Skin of body (tissue), 2 donors: ENCODE data around the gene ARVCF. TPM values are rescaled to one million over a fixed set of nuclear protein-coding genes. Genes with fewer than 3 reads are reported as not detected.

Source experiments
- DNase-seq: peaks from one replicate; lab custom pipeline; 2025; lab: John Stamatoyannopoulos, UW
- total RNA-seq: library from RNA; depleted of rRNA; stranded (reverse); fragments of >200 nt; gene quantifications from one replicate; pipeline ENCODE4 v1.2.3, GENCODE V29; 2014

Gene ARVCF, protein sequence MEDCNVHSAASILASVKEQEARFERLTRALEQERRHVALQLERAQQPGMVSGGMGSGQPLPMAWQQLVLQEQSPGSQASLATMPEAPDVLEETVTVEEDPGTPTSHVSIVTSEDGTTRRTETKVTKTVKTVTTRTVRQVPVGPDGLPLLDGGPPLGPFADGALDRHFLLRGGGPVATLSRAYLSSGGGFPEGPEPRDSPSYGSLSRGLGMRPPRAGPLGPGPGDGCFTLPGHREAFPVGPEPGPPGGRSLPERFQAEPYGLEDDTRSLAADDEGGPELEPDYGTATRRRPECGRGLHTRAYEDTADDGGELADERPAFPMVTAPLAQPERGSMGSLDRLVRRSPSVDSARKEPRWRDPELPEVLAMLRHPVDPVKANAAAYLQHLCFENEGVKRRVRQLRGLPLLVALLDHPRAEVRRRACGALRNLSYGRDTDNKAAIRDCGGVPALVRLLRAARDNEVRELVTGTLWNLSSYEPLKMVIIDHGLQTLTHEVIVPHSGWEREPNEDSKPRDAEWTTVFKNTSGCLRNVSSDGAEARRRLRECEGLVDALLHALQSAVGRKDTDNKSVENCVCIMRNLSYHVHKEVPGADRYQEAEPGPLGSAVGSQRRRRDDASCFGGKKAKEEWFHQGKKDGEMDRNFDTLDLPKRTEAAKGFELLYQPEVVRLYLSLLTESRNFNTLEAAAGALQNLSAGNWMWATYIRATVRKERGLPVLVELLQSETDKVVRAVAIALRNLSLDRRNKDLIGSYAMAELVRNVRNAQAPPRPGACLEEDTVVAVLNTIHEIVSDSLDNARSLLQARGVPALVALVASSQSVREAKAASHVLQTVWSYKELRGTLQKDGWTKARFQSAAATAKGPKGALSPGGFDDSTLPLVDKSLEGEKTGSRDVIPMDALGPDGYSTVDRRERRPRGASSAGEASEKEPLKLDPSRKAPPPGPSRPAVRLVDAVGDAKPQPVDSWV
- 15.1 TPM for total RNA-seq

DNA sequence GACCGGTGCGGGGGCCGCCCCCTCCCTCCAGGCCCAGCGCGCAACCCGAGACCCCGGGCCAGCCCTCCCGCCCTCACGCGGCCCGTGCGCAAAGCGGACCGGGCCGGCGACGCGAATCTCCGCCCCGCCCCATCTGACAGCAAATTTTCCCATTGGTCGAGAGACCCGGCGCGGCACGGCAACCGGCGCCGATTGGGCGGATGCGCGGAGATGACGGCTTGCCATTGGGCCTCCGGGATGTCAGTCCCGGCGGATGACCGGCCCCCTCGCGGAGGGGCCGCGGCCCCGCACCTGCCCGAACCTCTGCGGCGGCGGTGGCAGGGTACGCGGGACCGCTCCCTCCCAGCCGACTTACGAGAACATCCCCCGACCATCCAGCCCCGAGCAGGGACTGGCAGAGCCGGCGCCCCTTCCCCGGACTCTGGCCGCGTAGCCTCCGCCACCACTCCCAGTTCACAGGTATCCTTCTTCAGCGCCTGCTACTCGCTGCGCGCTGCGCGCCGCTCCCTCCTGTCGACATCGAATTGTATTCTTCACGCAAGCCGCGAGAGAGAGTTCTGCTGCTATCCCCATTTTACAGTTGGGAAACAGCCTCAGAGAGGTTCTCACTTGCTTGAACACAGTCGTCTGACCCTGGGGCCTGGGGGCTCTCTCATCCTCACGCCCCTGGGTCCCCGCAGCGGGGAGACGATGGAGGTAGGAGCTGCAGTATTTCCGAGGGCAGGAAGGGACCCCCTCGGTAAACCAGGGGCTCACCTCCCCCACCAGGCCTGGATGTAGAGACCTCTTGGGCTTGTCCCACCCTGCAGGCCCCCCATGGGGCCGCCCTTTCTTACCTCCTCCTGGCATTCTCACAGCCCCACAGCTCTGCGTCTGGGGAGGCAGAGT lies at the start of gene ARVCF:
Gene ARVCF, minus strand, starts transcription at position 90 of the 888 bp plus-strand sequence. CDS start 26,029 bp downstream, outside the sequence.
- peak; percentile 65 for DNase-seq

DNA sequence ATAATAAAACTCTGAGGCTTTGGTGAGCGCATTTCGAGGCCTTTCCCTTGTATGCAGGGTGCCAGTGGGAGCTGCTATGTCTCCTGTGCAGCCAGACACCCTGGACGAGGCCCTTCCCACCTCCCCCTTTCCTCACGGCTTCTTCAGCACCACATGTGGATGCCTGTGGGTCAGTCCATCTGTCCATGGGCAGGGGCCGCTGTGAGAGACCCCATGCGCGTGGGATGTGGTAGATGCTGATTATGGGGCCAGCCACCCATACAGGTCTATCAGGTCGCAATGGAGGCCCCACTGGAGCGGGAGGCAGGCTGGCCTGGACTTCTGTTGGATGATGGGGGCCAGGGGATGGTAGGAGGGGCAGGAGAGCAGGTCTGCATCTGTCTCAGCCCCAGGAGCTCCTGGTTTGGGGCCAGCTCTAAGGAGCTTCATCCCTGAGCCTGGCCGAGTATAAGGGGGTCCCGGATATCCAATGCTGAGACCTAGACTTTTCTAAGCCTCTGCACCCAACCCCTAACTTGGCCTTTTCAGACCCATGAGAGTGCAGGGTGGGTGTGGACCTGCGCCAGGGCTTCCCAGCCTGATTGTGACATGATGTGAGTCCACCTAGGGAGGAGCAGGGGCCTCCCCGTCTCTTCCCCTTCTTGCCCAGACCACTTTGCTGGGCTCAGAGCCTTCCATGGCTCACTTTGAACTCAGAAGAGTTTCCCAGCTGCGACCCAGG lies 49.4 kb upstream of the ARVCF start:
- DNase-seq = no peak

DNA sequence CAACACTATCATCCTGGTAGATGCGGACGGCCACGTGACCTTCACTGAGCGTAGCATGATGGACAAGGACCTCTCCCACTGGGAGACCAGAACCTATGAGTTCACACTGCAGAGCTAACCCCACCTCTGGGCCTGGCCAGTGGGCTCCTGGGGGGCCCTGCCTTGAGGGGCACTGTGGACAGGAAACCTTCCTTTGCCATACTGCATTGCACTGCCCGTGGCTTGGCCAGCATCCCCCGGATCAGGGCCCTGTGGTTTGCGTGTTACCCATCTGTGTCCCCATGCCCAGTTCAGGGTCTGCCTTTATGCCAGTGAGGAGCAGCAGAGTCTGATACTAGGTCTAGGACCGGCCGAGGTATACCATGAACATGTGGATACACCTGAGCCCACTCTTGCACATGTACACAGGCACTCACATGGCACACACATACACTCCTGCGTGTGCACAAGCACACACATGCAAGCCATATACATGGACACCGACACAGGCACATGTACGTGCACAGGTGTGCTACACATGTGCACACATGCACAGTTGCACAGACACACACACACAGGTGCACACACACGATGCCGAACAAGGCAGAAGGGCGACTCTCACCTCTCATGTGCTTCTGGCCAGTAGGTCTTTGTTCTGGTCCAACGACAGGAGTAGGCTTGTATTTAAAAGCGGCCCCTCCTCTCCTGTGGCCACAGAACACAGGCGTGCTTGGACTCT lies 48.1 kb upstream of the ARVCF start:
- DNase-seq = no peak

DNA sequence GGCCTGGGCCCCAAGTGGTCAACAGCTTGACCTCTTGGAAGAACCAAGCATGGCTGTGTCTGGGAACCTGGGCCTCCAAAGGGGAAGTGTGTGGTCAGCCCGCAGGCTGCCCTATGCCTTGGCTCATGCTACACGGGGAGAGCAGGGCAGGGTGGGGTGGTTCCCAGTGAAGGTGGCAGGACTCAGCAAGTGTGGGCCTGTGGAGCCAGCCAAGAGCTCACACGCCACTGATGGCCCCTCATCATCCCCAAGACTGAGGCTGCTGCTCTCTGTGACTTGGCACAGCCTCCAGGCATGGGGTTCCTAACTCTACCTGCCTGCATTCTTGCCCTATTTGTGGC lies 47.5 kb upstream of the ARVCF start:
- DNase-seq = no peak

DNA sequence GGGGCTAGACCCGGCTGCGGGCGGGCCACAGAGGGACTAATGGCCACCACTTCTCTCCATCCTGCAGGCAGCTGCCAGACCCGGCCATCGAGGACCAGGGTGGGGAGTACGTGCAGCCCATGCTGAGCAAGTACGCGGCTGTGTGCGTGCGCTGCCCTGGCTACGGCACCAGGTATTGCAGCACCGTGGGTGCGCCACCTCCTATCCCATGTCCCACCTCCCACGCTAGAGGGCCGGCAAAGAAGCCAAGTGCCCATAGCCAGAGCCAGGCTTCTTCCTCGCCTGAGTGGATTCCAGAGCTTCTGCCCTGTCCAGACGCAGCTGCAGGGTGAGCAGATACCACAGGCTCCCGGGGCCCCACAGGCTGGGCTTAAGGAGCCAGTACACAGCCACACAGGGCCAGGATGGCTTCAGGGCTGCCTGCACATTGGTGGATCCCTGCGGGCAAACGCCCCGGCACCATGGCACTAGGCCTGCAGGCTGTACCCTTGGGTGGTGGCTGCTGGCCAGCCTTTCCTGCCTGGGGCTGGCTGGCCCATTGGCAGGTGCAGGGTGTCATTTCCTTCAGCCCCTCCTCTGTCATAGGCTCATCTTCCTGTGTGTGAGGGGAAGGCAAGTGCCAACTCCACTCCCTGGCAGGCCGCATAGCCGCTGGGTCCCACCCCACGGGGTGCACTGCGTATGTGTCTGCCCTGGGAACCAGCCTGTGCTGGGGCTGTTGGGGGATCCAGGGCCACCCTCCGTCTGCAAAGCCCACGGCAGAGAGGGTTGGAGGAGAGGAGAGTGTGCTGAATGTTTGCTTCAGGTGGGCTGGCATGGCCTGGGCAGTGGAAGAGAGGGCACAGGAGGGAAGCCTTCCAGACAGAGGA lies 46.9 kb upstream of the ARVCF start:
- DNase-seq = no peak

DNA sequence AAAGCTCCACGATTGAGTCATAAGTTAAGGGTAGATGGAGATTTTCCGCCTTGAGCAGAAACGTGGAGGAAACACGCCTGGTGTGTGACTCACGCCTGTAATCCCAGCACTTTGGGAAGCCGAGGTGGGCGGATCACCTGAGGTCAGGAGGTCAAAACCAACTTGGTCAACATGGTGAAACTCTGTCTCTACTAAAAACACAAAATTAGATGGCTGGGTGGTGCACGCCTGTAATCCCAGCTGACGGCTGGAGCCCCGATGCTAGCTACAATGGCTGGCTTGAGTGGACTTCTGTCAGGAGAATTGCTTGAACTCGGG lies 46.1 kb upstream of the ARVCF start:
- DNase-seq = no peak

DNA sequence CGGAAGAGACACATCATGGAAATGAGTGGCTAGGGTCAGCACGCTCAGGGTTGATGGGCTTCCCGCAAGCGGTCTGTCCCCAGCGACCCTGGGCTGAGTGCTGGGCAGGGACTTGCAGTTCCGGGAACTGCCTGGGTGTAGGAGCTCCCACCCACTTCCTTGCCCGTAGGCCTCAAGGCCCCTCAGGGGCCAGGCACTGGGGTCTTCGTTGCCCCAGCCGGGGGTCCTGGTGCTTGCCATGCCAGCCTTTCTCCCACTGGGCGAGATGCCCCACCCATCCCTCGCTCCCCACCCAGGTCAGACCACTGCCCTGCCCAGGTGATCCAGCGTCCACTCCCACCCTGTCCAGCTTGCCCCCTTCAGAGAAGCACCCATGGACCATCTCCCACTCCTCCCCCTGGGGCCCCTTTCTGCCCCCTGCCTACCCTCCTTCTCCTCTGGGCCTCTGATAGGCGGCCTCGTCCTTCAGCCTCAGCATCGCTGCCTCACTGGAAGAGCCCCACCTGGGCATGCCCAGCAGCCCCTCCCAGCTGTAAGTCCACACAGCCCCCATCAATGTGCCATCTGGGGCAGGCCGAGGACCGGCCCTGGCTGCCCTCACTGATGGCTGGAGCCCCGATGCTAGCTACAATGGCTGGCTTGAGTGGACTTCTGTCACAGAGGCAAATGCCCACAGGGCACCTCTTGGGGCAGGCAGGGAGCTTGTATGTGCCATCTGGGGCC lies 45.6 kb upstream of the ARVCF start:
- DNase-seq = no peak

DNA sequence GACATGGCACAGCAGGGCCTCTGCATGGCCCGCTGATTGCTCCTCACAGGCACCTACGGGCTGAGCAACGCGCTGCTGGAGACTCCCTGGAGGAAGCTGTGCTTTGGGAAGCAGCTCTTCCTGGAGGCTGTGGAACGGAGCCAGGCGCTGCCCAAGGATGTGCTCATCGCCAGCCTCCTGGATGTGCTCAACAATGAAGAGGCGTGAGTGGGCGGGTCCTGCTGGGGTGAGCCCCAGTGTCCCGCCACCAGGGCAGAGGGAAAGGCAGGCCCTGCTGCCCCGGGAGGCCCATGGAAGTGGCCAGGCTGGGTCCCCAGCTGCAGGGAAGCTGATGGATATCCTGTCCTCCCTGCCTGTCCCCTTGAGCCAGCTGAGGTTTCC lies 44.8 kb upstream of the ARVCF start:
- DNase-seq = no peak

DNA sequence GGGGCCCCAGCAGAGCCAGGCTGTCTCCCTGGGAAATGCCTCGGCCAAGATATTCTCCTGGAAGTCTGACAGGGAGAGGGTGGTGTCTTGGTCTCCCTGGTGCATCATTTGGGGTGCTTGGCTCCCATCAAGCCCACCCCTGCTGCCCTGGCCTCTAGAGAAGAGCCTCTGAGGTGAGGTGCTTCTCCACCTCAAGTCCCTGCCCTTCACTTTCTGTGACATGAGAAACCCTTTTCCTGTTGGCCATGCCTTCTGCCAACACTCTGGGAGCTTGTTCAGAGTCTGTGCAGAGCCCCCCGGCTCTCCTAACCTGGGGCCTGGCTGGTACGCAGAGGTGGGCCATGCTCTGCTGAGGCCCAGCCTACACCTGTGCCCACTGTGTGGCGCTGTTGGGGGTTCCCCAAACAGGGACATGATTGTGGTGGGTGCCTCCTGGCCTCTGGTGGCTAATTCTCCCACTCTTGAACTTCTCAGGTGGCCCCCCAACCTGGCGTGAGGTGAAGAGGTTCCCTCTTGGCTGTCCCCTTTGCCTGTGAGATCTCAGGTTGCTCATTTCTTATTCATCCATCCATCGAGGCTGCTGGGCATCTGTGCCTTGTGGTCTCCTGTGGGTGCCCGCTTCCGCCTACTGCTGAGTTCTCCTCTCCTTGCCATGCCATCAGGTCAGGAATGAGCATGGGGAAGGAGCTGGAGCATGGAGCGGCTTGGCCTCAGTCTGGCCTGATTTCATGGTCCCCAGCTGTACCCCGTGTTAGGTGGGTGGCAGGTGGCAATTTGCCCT lies 44.3 kb upstream of the ARVCF start:
- no peak for DNase-seq

DNA sequence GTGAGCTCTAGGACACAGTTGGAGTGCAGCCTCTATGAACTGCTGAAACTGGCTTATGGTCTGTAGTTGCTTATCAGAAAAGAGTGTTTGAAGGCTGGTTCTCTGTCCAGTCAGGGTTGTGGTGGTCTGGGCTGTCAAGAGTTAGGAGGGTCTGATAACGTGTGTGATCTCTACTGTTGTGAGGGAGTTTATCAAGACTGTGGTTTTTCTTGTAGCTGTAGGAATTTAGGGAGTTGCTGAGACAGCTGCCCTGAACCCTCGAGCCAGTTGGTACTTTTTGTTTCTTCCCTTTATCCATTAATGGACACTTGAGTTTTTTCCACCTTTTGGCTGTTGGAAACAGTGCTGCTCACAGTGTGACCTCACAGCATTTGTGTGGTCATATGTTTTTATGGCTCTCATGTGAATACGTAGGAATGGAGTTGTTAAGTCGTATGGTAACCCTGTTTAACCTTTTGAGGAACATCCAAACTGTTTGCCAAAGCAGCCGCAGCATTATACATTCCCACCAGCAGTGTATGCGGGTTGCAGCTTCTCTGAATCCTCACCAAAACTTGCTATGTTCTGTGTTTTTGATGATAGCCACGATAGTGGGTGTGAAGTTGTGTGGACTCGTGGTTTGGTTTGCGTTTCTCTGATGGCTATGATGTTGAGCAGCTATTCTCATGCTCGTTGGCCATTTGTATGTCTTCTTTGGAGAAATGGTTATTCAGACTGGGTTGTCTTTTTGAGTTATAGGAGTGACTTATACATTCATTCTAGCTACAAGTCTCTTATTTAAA lies 42.6 kb upstream of the ARVCF start:
- no peak for DNase-seq

DNA sequence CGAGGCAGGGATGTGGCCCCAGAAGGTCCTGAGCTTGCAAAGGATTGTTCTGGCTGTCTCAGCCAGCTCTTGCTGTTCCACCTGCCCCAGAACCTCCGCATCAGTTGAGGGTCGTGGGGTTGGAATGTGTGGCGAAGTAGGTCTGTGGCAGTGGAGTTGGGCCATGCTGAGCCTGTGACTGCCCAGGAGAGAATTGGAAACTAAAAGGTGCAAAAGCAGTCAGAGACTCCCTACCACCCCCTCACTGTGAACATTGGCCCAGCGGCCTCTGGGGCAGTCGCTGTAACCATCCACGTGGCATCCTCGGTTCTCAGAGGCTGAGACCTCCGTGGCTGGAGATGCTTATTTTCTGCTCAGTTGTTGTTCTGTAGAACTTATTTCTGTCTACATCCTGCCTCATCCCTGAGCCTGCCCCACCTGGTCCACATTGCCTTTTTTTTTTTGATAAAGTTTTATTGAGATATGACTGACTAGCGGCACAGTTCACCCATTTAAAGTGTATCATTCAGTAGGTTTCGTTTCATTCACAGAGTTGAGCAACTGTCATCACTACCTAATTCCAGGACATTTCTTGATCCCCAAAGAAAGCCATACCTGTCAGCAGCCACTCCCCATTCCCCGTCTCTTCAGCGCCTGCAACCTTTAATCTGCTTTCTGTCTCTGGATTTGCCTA lies 41.1 kb upstream of the ARVCF start:
- DNase-seq = no peak

DNA sequence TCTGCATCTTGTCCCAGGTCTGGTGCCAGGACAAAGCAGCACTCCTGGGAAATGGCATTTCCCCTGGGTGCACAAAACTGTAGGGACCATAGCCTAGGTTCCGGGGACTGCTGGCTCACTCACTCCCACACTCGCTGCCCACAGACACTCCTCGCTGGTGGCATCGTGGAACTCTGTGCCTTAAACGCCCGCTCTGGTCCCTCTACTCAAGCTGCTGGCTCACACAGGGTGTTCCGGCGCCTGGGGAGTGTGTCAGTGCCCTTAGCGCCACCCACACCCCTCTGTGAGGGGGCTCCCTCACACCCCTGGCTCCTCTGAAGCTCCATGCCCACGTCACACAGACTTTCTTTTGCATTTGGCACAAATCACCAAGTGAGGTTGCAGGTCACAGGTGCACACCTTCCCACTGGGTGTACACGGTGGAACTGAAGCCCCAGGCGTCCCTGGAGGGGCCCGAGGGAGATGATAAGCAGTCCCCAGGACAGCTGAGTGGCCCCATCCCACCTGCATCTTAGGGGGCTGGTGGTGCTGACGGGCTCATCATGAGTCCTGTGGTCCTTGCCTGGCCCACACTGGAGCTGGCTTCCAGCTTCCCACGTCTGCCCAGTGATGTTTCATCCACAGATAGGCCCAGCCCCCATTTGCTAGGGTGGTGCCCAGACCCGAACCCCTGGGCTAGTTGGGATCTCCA lies 40.2 kb upstream of the ARVCF start:
- DNase-seq = no peak

DNA sequence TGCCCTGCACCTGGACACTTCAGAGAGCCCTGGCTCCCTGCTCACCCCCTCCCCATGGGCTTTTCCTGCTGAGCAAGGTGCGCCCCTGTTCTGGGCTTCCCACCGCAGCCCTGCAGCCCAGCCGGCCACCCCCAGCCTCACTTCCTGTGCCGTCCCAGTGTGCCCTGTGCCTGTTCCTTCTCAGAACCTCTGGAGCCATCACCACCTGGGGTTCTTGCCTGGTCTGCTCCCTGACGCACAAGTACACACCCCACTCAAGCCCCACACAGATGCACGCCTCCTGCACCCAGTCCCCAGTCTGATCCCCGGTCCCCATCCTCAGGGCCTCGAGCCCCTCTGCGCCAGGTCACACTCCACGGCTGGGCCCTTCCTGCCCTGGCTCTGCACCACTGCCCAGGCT lies 39.5 kb upstream of the ARVCF start:
- no peak for DNase-seq

DNA sequence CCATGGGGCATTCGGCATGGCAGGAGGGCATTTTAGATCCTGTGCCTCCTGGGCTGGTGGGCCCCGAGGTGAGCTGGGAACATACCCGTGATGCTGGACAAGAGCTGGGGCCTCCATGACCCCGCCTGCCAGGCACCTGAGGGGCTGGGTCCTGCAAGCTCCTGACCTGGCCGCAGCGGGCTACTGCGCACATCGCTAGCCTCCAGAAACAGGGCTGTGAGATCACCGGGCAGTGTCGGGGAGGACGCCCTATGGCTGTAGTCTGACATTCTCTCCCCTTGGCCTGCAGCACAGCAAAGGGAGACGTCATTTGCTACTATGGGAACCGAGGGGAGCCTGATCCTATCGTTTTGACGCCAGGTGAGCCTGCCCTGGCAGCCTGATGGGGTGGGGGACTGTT lies 39.0 kb upstream of the ARVCF start:
- DNase-seq = no peak

DNA sequence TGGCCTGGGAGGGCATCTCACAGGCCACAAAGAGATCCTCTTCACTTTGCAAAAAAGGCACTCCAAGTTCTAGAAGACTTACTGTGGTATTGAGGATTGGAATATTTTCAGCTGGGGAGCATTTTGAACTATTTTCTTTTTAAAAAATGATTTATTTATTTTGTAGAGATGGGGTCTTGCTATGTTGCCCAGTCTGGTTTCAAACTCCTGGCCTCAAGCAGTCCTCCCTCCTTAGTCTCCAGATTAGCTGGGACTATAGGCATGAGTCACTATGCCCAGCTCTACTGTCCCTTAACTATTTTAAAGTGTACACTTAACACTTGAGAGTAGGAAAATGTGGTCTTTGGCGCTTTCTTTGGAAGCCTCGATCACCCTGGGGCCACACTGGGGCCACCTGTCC lies 38.5 kb upstream of the ARVCF start:
- DNase-seq = no peak

DNA sequence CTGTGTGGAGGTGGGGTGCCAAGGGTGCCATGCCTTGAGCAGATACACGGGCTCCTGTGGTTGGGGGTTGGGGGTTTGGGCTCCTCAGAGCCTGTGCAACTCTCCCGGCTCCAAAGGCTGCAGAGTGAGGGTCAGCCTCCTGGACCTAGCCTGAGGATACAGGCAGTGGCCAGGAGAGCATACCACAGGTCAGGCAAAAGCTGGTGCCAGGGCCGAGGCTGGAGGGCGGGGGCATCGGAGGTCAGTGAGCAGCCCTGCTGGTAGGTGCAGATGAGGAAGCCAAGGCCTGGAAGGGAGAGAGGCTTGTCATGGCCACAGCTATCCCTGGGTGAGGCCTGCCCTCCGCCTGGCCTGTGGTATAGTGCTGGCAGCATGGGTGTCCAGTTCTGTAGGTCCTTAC lies 37.9 kb upstream of the ARVCF start:
- DNase-seq = no peak
